HepG2 (cell line): ENCODE data around the gene GJA5. TPM values are rescaled to one million over a fixed set of nuclear protein-coding genes. Genes with fewer than 3 reads are reported as not detected.
A peak's percentile ranks its signal among the peaks of the same experiment; 100 is the strongest.

ENCODE experiments used
- AKAP8 ChIP-seq: sonication (generic); formaldehyde crosslinking; IDR thresholded peaks from 2 replicates; pipeline ENCODE4 v1.5.1; 2020; ENCODE audit warnings: mild to moderate bottlenecking, missing genetic modification reagents
- CBX2 ChIP-seq, 2 experiments: fragments of 200-600 bp in 1 of 2; sonication (generic); formaldehyde crosslinking in 1 of 2; IDR thresholded peaks; 2 replicates each; pipeline versions ENCODE4 v1.7.0 to v1.8.1; 2018 to 2022; ENCODE audit warnings: low read depth in 2 of 2, low read length in 1 of 2, mild to moderate bottlenecking in 1 of 2, missing genetic modification reagents in 1 of 2
- GATAD2A ChIP-seq: IDR thresholded peaks from 2 replicates; pipeline ENCODE4 v1.6.1; 2016
- HNRNPL ChIP-seq: fragments of 200-400 bp; formaldehyde crosslinking; IDR thresholded peaks from 2 replicates; pipeline ENCODE4 v1.6.1; 2017; ENCODE audit warnings: mild to moderate bottlenecking, low read depth, low read length
- KLF12 ChIP-seq: sonication (generic); formaldehyde crosslinking; IDR thresholded peaks from 2 replicates; pipeline ENCODE4 v1.4.0; 2020; ENCODE audit warnings: missing genetic modification reagents, borderline replicate concordance
- MAF1 ChIP-seq: sonication (generic); formaldehyde crosslinking; IDR thresholded peaks from 2 replicates; pipeline ENCODE4 v1.5.0; 2020; ENCODE audit warnings: missing genetic modification reagents, borderline replicate concordance
- MATR3 ChIP-seq: sonication (generic); formaldehyde crosslinking; IDR thresholded peaks from 2 replicates; pipeline ENCODE4 v1.4.0; 2020; ENCODE audit warnings: missing genetic modification reagents
- MED13 ChIP-seq: sonication (generic); formaldehyde crosslinking; IDR thresholded peaks from 2 replicates; pipeline ENCODE4 v1.5.0; 2020; ENCODE audit warnings: missing genetic modification reagents
- MYC ChIP-seq: sonication (generic); formaldehyde crosslinking; IDR thresholded peaks from 2 replicates; pipeline ENCODE4 v1.9.0; 2021; ENCODE audit warnings: missing genetic modification reagents, borderline replicate concordance
- NFKBIZ ChIP-seq: IDR thresholded peaks from 2 replicates; pipeline ENCODE4 v1.6.1; 2018; ENCODE audit warnings: missing genetic modification reagents, missing compliant biosample characterization
- PHB2 ChIP-seq: fragments of 450-650 bp; IDR thresholded peaks from 2 replicates; pipeline ENCODE4 v1.6.1; 2018; ENCODE audit not compliant: partially characterized antibody
- RAD51 ChIP-seq: fragments of 450-650 bp; IDR thresholded peaks from 2 replicates; pipeline ENCODE4 v1.6.1; 2016; ENCODE audit warnings: borderline replicate concordance
- SIX1 ChIP-seq: sonication (generic); formaldehyde crosslinking; IDR thresholded peaks from 2 replicates; pipeline ENCODE4 v1.4.0; 2020; ENCODE audit warnings: missing genetic modification reagents, borderline replicate concordance
- SMARCE1 ChIP-seq: fragments of 450-650 bp; IDR thresholded peaks from 2 replicates; pipeline ENCODE4 v1.6.1; 2017; ENCODE audit warnings: borderline replicate concordance
- TAF1 ChIP-seq: sonication (generic); formaldehyde crosslinking; IDR thresholded peaks from 2 replicates; pipeline ENCODE4 v1.4.0; 2020; ENCODE audit warnings: missing genetic modification reagents
- ZBTB4 ChIP-seq: sonication (generic); formaldehyde crosslinking; IDR thresholded peaks from 2 replicates; pipeline ENCODE4 v1.4.0; 2020; ENCODE audit warnings: missing genetic modification reagents, mild to moderate bottlenecking, borderline replicate concordance
- ZNF160 ChIP-seq: sonication (generic); formaldehyde crosslinking; IDR thresholded peaks from 2 replicates; pipeline ENCODE4 v1.8.0; 2022; ENCODE audit warnings: mild to moderate bottlenecking, inconsistent platforms, missing genetic modification reagents
- ZNF17 ChIP-seq: sonication (generic); formaldehyde crosslinking; IDR thresholded peaks from 2 replicates; pipeline ENCODE4 v1.5.0; 2020; ENCODE audit warnings: mild to moderate bottlenecking, missing genetic modification reagents
- ZNF234 ChIP-seq: sonication (generic); formaldehyde crosslinking; conservative IDR thresholded peaks from 2 replicates; pipeline ENCODE4 v1.5.1; 2020; ENCODE audit warnings: mild to moderate bottlenecking, missing genetic modification reagents
- ZNF562 ChIP-seq: sonication (generic); formaldehyde crosslinking; IDR thresholded peaks from 2 replicates; pipeline ENCODE4 v1.8.0; 2022; ENCODE audit warnings: missing genetic modification reagents, borderline replicate concordance
- ZNF710 ChIP-seq: sonication (generic); formaldehyde crosslinking; IDR thresholded peaks from 2 replicates; pipeline ENCODE4 v1.5.0; 2020; ENCODE audit warnings: mild to moderate bottlenecking, missing genetic modification reagents, borderline replicate concordance
- ZNF775 ChIP-seq: sonication (generic); formaldehyde crosslinking; IDR thresholded peaks from 2 replicates; pipeline ENCODE4 v1.4.0; 2020; ENCODE audit warnings: missing genetic modification reagents, mild to moderate bottlenecking, moderate library complexity, borderline replicate concordance
- ZNF784 ChIP-seq: sonication (generic); formaldehyde crosslinking; IDR thresholded peaks from 2 replicates; pipeline ENCODE4 v1.5.1; 2020; ENCODE audit warnings: missing genetic modification reagents, mild to moderate bottlenecking, borderline replicate concordance
- ZNF816 ChIP-seq: sonication (generic); formaldehyde crosslinking; IDR thresholded peaks from 2 replicates; pipeline ENCODE4 v1.8.0; 2022; ENCODE audit warnings: missing genetic modification reagents, mild to moderate bottlenecking, borderline replicate concordance
- ZZZ3 ChIP-seq: sonication (generic); formaldehyde crosslinking; IDR thresholded peaks from 2 replicates; pipeline ENCODE4 v1.4.0; 2020; ENCODE audit warnings: missing genetic modification reagents, mild to moderate bottlenecking, borderline replicate concordance
- polyA plus RNA-seq, 8 experiments: library from polyadenylated mRNA; depleted of rRNA in 3 of 8; stranded (reverse) in 7 of 8; unstranded in 1 of 8; fragments of >200 nt; fragmentation: Illumina TruSeq in 4 of 8; extraction: Trizol in 4 of 8; gene quantifications; 2 replicates each; pipeline versions ENCODE4 v1.2.1 to v1.2.3, GENCODE V29; 2011 to 2016; ENCODE audit warnings: low read depth in 4 of 8, missing spikeins in 1 of 8, mixed read lengths in 1 of 8; ENCODE audit not compliant: insufficient read depth in 1 of 8
- total RNA-seq, 5 experiments: library from RNA; depleted of rRNA; stranded (reverse); fragments of >200 nt; fragmentation: Illumina TruSeq; extraction: Trizol; gene quantifications; 2 replicates each; pipeline ENCODE4 v1.2.3, GENCODE V29; 2016; ENCODE audit warnings: low read depth in 1 of 5

GJA5 gene
- total and polyA plus RNA-seq, 2 of the 13 experiments (the other 11 are each of a cell fraction or from before 2014, with no cell fraction given) = not detected

GRCh38 chr1:147808025-147808424 is 47.6 kb upstream of the GJA5 start (continued):
- 0 out of 2 replicates have a peak, but pooled peaks have one; percentile 57 for TF ChIP-seq ZNF784 (CRISPR knock-in tag)
- peak; percentile 40; the same call in 1 of the 2 replicates for TF ChIP-seq ZNF710 (CRISPR knock-in tag)
- TF ChIP-seq GATAD2A = peak; percentile 91
- TF ChIP-seq SIX1 = peak; percentile 74; the same call in 1 of the 2 replicates
- TF ChIP-seq ZNF562 (CRISPR knock-in tag) = no peak
- no peak for TF ChIP-seq AKAP8 (CRISPR knock-in tag)
- no peak for TF ChIP-seq ZNF234 (CRISPR knock-in tag)
- peak; percentile 30; the same call in 1 of the 2 replicates for TF ChIP-seq NFKBIZ (CRISPR knock-in tag)
- TF ChIP-seq ZBTB4 = no peak
- TF ChIP-seq MATR3 (CRISPR knock-in tag) = no peak
- TF ChIP-seq TAF1 = no peak
- 0 out of 2 replicates have a peak, but pooled peaks have one; percentile 38 for TF ChIP-seq MAF1
- TF ChIP-seq ZNF17 (CRISPR knock-in tag) = no peak
- no peak for TF ChIP-seq ZNF775 (CRISPR knock-in tag)
- TF ChIP-seq ZNF816 (CRISPR knock-in tag) = 0 out of 2 replicates have a peak, but pooled peaks have one; percentile 57
- no peak; the same call in 1 of the 2 replicates for TF ChIP-seq CBX2 (IDR thresholded peaks at IDR 0.05; ENCODE audit: low read depth, low read length)
- TF ChIP-seq CBX2 (CRISPR knock-in tag; IDR thresholded peaks at IDR 0.05; ENCODE audit: low read depth) = no peak
- TF ChIP-seq PHB2 = no peak
- TF ChIP-seq KLF12 (CRISPR knock-in tag) = no peak
- TF ChIP-seq MYC = no peak
- TF ChIP-seq RAD51 = no peak
- TF ChIP-seq HNRNPL = no peak
- no peak for TF ChIP-seq SMARCE1
- TF ChIP-seq ZZZ3 = no peak
- no peak for TF ChIP-seq MED13 (CRISPR knock-in tag)
- TF ChIP-seq ZNF160 (CRISPR knock-in tag) = no peak
